Rectal smooth muscle tissue (tissue), 1 donor: ENCODE results near the gene MMP7.

Experiments used
- H3K27ac ChIP-seq: one replicate; pipeline ENCODE4 v1.7.0; 2013; ENCODE audit warnings: low read depth, low read length, inconsistent platforms
- H3K27me3 ChIP-seq: one replicate; pipeline ENCODE4 v1.7.0; 2013; ENCODE audit warnings: low read length; ENCODE audit not compliant: control insufficient read depth, insufficient read depth
- H3K36me3 ChIP-seq: one replicate; pipeline ENCODE4 v1.7.0; 2013; ENCODE audit warnings: low read length; ENCODE audit not compliant: control insufficient read depth, insufficient read depth
- H3K4me1 ChIP-seq: one replicate; pipeline ENCODE4 v1.7.0; 2013; ENCODE audit warnings: low read length; ENCODE audit not compliant: control insufficient read depth, insufficient read depth
- H3K4me3 ChIP-seq: one replicate; pipeline ENCODE4 v1.7.0; 2013; ENCODE audit warnings: low read length
- H3K9ac ChIP-seq: one replicate; pipeline ENCODE4 v1.7.0; 2013; ENCODE audit warnings: low read length

Gene MMP7

GRCh38 chr11:102555091-102555490, 24.5 kb upstream of the MMP7 start:
- Histone ChIP-seq H3K4me3 (no peak overlapping the region), H3K36me3 (no peaks in the 10 kb centered on the region), H3K27ac (no peak overlapping the region), H3K4me1 (peaks cover 7% of the 10 kb centered on the region), H3K9ac (no peak overlapping the region), H3K27me3 (no peaks in the 10 kb centered on the region)

GRCh38 chr11:102553835-102554282, 23.3 kb upstream of the MMP7 start:
- Histone ChIP-seq H3K9ac (no peak overlapping the region), H3K27me3 (no peaks in the 10 kb centered on the region), H3K4me1 (no peaks in the 10 kb centered on the region), H3K4me3 (no peak overlapping the region), H3K36me3 (no peaks in the 10 kb centered on the region), H3K27ac (no peak overlapping the region)

- no peaks in the 10 kb centered on the region for H3K36me3 ChIP-seq
- H3K4me3 ChIP-seq = no peak overlapping the region
- H3K4me1 ChIP-seq = no peaks in the 10 kb centered on the region
- no peak overlapping the region for H3K9ac ChIP-seq
- H3K27ac ChIP-seq = no peak overlapping the region
- no peaks in the 10 kb centered on the region for H3K27me3 ChIP-seq
Observed at GRCh38 chr11:102552447-102553194, 22.1 kb upstream of the MMP7 start.

GRCh38 chr11:102552020-102552419, 21.5 kb upstream of the MMP7 start:
- no peak overlapping the region for H3K27ac ChIP-seq
- no peak overlapping the region for H3K4me3 ChIP-seq
- H3K27me3 ChIP-seq = no peaks in the 10 kb centered on the region
- no peaks in the 10 kb centered on the region for H3K4me1 ChIP-seq
- H3K36me3 ChIP-seq = no peaks in the 10 kb centered on the region
- H3K9ac ChIP-seq = no peak overlapping the region

GRCh38 chr11:102551169-102551781, 20.7 kb upstream of the MMP7 start:
- Histone ChIP-seq H3K27me3 (no peaks in the 10 kb centered on the region), H3K4me1 (no peaks in the 10 kb centered on the region), H3K27ac (no peak overlapping the region)

DNA sequence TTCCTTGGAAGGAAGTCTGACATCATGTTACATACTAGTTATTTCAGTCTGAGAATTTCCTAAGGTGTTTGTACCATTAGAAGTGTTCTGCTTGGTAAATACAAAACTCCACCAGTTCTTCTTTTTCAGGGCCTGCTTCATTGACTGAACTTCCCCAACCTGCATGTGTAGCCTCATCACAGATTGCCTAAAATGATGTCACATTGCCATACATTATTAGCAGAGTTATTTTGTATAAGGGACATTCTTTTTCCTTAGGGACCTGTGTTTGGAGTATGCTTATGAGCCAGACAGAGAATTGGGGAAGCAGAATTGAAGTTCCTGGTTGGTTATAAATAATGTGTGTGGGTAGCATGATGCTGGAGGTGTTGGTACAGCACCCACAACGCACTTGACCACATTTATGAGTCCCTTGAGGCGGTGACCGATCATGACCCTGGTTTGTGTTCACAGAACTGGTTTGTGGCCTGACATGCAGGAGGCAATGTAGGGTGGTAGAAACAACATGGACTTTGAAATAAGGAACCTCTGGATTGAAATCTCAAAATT, 16.4 kb upstream of the MMP7 start:
- H3K36me3 ChIP-seq = no peaks in the 10 kb centered on the region
- no peak overlapping the region for H3K4me3 ChIP-seq
- no peak overlapping the region for H3K27ac ChIP-seq
- H3K27me3 ChIP-seq = no peaks in the 10 kb centered on the region
- H3K4me1 ChIP-seq = no peaks in the 10 kb centered on the region
- H3K9ac ChIP-seq = no peak overlapping the region

More at GRCh38 chr11:102551169-102551781, 20.7 kb upstream of the MMP7 start:
- Histone ChIP-seq H3K36me3 (no peaks in the 10 kb centered on the region), H3K4me3 (no peak overlapping the region), H3K9ac (no peak overlapping the region)

GRCh38 chr11:102546427-102546826, 15.9 kb upstream of the MMP7 start:
- no peak overlapping the region for H3K27ac ChIP-seq

DNA sequence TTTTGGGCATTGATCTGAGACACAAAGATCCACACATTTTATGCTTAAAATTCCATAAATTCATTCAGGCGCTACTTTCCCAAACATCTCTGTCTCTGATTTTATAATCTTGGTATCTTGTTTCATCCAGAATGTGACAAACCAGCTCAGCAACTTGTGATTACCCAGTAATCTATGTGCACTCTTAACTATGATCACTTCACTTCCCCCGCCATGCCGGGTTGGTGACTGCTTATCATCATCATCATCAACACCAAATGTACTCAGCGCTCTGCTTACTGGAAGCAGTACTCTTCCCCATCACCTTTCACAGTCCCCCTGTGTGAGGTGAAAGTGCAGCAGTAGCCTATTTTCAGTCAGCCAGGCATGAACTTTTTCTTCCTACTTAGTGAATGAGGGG, 15.2 kb upstream of the MMP7 start:
- H3K36me3 ChIP-seq = no peaks in the 10 kb centered on the region
- H3K27me3 ChIP-seq = no peaks in the 10 kb centered on the region
- no peak overlapping the region for H3K9ac ChIP-seq
- H3K4me1 ChIP-seq = no peaks in the 10 kb centered on the region
- no peak overlapping the region for H3K4me3 ChIP-seq
- H3K27ac ChIP-seq = no peak overlapping the region

More at GRCh38 chr11:102546427-102546826, 15.9 kb upstream of the MMP7 start:
- Histone ChIP-seq H3K27me3 (no peaks in the 10 kb centered on the region), H3K9ac (no peak overlapping the region), H3K4me3 (no peak overlapping the region), H3K36me3 (no peaks in the 10 kb centered on the region), H3K4me1 (no peaks in the 10 kb centered on the region)

GRCh38 chr11:102544594-102544993, 14.0 kb upstream of the MMP7 start:
- Histone ChIP-seq H3K4me1 (no peaks in the 10 kb centered on the region), H3K9ac (no peak overlapping the region), H3K27ac (no peak overlapping the region), H3K4me3 (no peak overlapping the region), H3K27me3 (no peaks in the 10 kb centered on the region), H3K36me3 (no peaks in the 10 kb centered on the region)

DNA sequence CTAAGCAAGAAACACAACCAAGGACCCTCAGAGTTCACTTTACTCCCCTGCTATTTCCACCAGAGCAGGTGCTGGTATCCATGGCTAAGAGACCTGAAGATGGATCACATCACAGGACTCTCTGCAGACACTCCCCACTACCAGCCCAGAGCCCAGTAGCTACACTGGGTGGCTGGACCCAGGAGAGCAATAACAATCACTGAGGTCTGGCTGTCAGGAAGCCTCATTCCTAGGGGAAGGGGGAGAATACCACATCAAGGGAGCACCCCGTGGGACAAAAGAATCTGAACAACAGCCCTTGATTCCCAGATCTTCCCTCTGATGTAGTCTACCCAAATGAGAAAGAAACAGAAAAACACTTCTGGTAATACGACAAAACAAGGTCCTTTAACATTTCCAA, 9.0 kb upstream of the MMP7 start:
- Histone ChIP-seq H3K9ac (no peak overlapping the region), H3K36me3 (no peaks in the 10 kb centered on the region), H3K27ac (no peak overlapping the region), H3K27me3 (no peaks in the 10 kb centered on the region), H3K4me3 (no peak overlapping the region), H3K4me1 (no peaks in the 10 kb centered on the region)

GRCh38 chr11:102538932-102539331, 8.4 kb upstream of the MMP7 start:
- H3K36me3 ChIP-seq = no peaks in the 10 kb centered on the region
- H3K9ac ChIP-seq = no peak overlapping the region
- no peaks in the 10 kb centered on the region for H3K27me3 ChIP-seq
- H3K4me1 ChIP-seq = no peaks in the 10 kb centered on the region
- H3K27ac ChIP-seq = no peak overlapping the region
- no peak overlapping the region for H3K4me3 ChIP-seq

DNA sequence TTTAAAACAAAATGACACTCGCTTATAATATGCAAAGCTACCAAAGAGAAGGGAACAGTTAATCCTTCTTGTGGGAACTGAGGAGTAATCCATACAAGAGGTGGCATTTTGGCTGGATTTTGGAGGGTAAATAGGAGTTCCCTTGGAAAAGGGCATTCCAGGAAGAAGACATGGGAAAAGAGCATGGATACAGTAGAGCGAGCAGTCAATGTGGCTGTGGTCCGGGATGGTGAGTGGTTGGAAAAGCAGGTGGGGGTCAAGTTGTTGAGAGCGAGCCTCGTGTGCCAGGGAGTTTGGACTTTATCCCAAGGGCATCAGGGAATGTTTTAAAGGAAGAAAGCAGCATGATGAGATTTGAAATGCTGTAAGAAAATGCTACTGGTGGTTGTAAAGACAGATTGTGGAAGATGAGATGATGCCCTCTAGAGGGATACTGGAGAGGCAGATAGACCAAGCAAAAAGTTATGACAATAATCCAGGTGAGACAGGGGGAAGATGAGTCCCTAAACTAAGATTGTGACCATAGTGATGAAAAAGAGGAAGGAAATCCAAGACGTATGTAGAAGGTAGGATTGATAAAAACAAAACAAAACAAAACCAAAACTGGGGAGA, 3.8 kb upstream of the MMP7 start:
- Histone ChIP-seq H3K27me3 (no peaks in the 10 kb centered on the region), H3K4me3 (no peak overlapping the region), H3K36me3 (no peaks in the 10 kb centered on the region), H3K9ac (no peak overlapping the region), H3K4me1 (no peaks in the 10 kb centered on the region), H3K27ac (no peak overlapping the region)
